ENCODE results near the gene SLC25A18. TPM values are rescaled to one million over a fixed set of nuclear protein-coding genes. Genes with fewer than 3 reads are reported as not detected.
A peak's percentile ranks its signal among the peaks of the same experiment; 100 is the strongest.

Gene SLC25A18
- total RNA-seq, 2 donors from 2014 or later, result 2.1 to 4.9 TPM

DNA sequence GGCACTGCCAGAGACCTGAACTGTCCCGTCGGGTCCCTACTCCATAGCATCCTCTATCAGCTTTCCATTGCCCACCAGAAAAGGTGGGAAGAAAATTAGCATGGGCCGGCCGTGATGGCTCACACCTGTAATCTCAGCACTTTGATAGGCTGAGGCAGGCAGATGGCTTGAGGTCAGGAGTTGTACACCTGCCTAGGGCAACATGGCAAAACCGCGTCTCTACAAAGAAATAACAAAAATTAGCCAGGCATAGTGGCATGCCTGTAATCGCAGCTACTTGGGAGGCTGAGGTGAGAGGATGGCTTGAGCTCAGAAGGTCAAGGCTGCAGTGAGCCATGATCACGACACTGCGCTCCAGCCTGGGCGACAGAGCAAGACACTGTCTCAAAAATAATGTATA, 3.5 kb downstream of the SLC25A18 start:
- Histone ChIP-seq H3K4me3 (no peak overlapping the region), H3K4me1 (peaks cover 15% of the 10 kb centered on the region), H3K9me3 (no peaks in the 10 kb centered on the region), H3K27ac (no peak overlapping the region), H3K36me3 (replicated peaks in 1 of 2; ENCODE audit: insufficient read depth in 1 of 2, low read depth in 2 of 2) (no peaks in the 10 kb centered on the region), H3K27me3 (no peaks in the 10 kb centered on the region)
- ATAC-seq, result no peak
- intact Hi-C loops (cut with DNase I), result no loop called here
- WGBS, 2 donors, result 70 to 79% methylated on average over 10 of the region's 10 CpGs
- DNase-seq, result no peak
- TF ChIP-seq POLR2A (IDR thresholded peaks at IDR 0.05), result no peak
- TF ChIP-seq, protein P1, sequence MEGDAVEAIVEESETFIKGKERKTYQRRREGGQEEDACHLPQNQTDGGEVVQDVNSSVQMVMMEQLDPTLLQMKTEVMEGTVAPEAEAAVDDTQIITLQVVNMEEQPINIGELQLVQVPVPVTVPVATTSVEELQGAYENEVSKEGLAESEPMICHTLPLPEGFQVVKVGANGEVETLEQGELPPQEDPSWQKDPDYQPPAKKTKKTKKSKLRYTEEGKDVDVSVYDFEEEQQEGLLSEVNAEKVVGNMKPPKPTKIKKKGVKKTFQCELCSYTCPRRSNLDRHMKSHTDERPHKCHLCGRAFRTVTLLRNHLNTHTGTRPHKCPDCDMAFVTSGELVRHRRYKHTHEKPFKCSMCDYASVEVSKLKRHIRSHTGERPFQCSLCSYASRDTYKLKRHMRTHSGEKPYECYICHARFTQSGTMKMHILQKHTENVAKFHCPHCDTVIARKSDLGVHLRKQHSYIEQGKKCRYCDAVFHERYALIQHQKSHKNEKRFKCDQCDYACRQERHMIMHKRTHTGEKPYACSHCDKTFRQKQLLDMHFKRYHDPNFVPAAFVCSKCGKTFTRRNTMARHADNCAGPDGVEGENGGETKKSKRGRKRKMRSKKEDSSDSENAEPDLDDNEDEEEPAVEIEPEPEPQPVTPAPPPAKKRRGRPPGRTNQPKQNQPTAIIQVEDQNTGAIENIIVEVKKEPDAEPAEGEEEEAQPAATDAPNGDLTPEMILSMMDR (IDR thresholded peaks at IDR 0.05), result no peak

DNA sequence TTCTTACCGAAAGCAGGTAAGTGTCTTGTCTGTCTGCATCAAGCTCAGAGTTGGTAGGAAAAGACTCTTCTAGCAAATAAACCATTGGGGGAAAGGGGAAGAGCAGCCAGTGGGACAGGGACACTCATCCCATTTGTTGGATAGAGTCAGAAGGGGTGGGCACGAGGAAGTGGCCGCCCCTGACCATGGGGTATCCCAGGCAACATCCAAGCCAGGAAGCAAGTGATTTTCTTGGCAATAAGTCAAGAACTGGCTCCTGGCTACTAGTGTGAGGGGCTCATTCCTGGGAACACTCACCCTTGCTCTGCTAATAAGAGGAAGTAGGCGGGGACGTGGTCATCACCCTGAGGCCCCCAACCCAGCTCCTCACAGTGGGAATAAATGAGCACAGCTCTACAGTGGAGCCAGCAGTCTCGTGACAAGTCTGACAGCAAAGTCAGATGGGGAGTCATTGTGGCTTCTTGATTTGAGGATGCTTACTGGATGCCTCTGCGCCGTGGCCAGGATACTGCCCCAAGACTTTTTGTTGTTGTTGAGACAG, 6.7 kb downstream of the SLC25A18 start:
- TF ChIP-seq POLR2A (IDR thresholded peaks at IDR 0.05), result peak in 1 of 3 donors; percentile 8
- TF ChIP-seq, protein P1 (IDR thresholded peaks at IDR 0.05), result no peak
- H3K36me3 ChIP-seq (replicated peaks in 1 of 2; ENCODE audit: insufficient read depth in 1 of 2, low read depth in 2 of 2), result no peaks in the 10 kb centered on the region
- H3K4me1 ChIP-seq, result peaks cover 15% of the 10 kb centered on the region
- H3K27me3 ChIP-seq, result no peaks in the 10 kb centered on the region
- ATAC-seq (peak; percentile 11), DNase-seq (no peak)
- H3K9me3 ChIP-seq, result no peaks in the 10 kb centered on the region
- intact Hi-C loops (cut with DNase I), result no loop called here
- H3K4me3 ChIP-seq, result no peak overlapping the region
- H3K27ac ChIP-seq, result peak overlapping the region; percentile 12 to 62 (median 32)
- 36 to 42% methylated on average over 5 to 8 of the region's 8 CpGs for WGBS, 2 donors

DNA sequence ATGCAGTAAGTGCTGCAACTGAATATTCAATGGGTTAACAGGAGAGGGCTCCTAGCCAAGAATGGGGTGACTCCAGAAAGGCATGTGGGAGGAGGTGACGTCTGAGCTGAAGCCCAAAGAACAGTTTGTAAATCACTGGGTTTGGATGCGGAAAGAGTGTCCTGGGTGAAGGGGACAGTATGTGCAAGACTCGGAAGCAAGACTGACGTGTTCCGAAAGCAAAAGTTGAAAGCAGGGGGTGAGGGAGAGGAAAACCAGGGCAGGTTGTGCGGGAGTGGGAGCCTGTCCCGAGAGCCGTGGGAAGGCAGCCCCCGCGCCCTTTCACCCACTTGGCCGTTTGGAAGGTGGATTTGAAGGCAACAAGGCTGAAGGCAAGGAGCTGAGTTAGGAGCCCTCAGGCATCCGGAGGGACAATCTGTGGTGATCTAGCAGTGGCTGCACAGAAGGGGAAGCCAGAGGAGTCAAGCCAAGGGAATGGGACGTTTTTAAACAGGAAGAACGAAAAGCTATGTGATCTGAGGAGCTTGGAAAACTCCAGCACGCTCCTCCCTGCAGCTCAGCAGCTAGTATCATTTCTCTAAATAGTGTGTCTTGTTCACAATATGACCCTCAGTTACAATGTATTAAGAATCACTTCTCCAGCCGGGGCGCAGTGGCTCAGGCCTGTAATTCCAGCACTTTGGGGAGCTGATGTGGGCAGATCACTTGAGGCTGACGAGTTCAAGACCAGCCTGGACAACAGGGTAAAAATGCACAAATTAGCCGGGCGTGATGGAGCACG, 7.7 kb downstream of the SLC25A18 start:
- TF ChIP-seq, protein P1 (IDR thresholded peaks at IDR 0.05), result no peak
- no peak for TF ChIP-seq POLR2A (IDR thresholded peaks at IDR 0.05)
- intact Hi-C loops (cut with DNase I), result no loop called here
- ATAC-seq, result peak; percentile 80

DNA sequence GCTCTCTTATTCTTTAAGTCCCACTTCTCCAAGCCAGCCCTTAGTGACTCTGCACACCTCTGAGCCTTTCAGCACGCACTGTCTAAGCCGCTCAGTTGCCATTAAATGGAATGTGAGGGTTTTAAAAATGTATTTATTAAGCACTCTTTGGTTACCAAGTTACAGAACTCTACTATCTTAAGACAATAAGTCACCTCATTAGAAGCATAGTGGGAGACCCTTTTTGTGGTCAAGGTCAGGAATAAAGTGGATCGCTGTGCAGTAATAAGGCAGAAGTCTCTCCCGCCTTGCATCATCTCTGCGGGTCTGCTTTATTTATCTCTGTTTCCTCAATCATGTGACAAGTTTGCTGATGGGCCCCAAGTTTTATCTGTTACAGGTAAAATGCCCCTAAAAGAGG, 11.9 kb downstream of the SLC25A18 start:
- Histone ChIP-seq H3K4me1 (peaks cover 17% of the 10 kb centered on the region), H3K4me3 (no peak overlapping the region), H3K36me3 (replicated peaks in 1 of 2; ENCODE audit: insufficient read depth in 1 of 2, low read depth in 2 of 2) (no peaks in the 10 kb centered on the region), H3K27ac (no peak overlapping the region), H3K9me3 (no peaks in the 10 kb centered on the region), H3K27me3 (no peaks in the 10 kb centered on the region)
- ATAC-seq, result no peak
- no peak for DNase-seq
- intact Hi-C loops (cut with DNase I), result no loop called here
- WGBS, 2 donors, result 74 to 86% methylated on average over 5 of the region's 5 CpGs
- TF ChIP-seq, protein P1 (IDR thresholded peaks at IDR 0.05), result no peak
- no peak for TF ChIP-seq POLR2A (IDR thresholded peaks at IDR 0.05)

More for the DNA sequence above, 7.7 kb downstream of the SLC25A18 start:
- peaks cover 15% of the 10 kb centered on the region for H3K4me1 ChIP-seq
- WGBS, 2 donors, result 44 to 46% methylated on average over 20 to 21 of the region's 21 CpGs
- H3K27ac ChIP-seq, result peak overlapping the region; percentile 9 to 62 (median 46)
- peak; percentile 52 to 71 (median 60) for DNase-seq
- no peaks in the 10 kb centered on the region for H3K36me3 ChIP-seq (replicated peaks in 1 of 2; ENCODE audit: insufficient read depth in 1 of 2, low read depth in 2 of 2)
- H3K9me3 ChIP-seq, result no peaks in the 10 kb centered on the region
- no peak overlapping the region for H3K4me3 ChIP-seq
- H3K27me3 ChIP-seq, result no peaks in the 10 kb centered on the region
